Measurements from ENCODE around the gene TMEM129.

DNA sequence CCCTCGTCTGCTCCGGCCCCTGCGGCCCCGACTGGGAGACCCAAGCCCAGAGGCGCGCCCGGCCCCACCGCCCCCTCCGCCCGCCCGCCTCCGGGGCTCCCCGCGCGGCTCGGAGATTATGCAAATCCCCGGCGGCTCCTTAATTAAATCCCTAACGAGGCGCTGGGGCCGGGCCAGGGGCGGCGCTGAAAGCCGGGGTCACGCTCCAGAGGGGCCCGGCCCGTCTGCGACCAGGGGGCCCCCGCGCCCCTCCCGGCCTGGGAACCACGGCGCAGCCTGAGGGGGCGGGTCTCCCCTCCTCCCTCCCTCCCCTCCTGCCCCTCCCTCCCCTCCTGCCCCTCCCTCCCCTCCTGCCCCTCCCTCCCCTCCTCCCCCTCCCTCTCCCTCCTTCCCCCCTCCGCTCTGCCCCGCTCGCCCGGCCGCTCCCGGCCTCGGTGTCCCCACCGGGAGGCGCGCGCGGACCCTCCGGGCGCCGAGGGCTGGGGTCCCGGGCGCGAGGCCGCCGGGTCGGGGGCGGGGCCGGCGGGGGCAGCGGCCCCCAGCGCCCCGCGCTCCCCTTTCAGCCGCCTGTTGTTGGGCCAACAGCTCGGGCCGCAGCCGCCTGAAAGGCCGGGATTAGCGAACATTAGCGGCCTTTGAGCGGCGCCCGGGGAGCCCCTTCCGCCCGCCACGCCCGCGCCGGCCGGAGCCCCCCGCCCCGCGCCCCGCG is 46.1 kb upstream of the TMEM129 start:
- TF ChIP-seq ZNF671 (CRISPR knock-in tag; IDR thresholded peaks at IDR 0.05) (no peak), NR3C1 (CRISPR knock-in tag; conservative IDR thresholded peaks at IDR 0.05; ENCODE audit: low read depth) (no peak), GABPB1 (CRISPR knock-in tag; IDR thresholded peaks at IDR 0.05) (no peak), ETV6 (CRISPR knock-in tag; IDR thresholded peaks at IDR 0.05) (no peak)
- TF ChIP-seq, protein P1, sequence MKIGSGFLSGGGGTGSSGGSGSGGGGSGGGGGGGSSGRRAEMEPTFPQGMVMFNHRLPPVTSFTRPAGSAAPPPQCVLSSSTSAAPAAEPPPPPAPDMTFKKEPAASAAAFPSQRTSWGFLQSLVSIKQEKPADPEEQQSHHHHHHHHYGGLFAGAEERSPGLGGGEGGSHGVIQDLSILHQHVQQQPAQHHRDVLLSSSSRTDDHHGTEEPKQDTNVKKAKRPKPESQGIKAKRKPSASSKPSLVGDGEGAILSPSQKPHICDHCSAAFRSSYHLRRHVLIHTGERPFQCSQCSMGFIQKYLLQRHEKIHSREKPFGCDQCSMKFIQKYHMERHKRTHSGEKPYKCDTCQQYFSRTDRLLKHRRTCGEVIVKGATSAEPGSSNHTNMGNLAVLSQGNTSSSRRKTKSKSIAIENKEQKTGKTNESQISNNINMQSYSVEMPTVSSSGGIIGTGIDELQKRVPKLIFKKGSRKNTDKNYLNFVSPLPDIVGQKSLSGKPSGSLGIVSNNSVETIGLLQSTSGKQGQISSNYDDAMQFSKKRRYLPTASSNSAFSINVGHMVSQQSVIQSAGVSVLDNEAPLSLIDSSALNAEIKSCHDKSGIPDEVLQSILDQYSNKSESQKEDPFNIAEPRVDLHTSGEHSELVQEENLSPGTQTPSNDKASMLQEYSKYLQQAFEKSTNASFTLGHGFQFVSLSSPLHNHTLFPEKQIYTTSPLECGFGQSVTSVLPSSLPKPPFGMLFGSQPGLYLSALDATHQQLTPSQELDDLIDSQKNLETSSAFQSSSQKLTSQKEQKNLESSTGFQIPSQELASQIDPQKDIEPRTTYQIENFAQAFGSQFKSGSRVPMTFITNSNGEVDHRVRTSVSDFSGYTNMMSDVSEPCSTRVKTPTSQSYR (CRISPR knock-in tag; IDR thresholded peaks at IDR 0.05) = no peak
- TF ChIP-seq, protein P2, sequence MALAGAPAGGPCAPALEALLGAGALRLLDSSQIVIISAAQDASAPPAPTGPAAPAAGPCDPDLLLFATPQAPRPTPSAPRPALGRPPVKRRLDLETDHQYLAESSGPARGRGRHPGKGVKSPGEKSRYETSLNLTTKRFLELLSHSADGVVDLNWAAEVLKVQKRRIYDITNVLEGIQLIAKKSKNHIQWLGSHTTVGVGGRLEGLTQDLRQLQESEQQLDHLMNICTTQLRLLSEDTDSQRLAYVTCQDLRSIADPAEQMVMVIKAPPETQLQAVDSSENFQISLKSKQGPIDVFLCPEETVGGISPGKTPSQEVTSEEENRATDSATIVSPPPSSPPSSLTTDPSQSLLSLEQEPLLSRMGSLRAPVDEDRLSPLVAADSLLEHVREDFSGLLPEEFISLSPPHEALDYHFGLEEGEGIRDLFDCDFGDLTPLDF (CRISPR knock-in tag; IDR thresholded peaks at IDR 0.05) = no peak
- TF ChIP-seq, protein P3, sequence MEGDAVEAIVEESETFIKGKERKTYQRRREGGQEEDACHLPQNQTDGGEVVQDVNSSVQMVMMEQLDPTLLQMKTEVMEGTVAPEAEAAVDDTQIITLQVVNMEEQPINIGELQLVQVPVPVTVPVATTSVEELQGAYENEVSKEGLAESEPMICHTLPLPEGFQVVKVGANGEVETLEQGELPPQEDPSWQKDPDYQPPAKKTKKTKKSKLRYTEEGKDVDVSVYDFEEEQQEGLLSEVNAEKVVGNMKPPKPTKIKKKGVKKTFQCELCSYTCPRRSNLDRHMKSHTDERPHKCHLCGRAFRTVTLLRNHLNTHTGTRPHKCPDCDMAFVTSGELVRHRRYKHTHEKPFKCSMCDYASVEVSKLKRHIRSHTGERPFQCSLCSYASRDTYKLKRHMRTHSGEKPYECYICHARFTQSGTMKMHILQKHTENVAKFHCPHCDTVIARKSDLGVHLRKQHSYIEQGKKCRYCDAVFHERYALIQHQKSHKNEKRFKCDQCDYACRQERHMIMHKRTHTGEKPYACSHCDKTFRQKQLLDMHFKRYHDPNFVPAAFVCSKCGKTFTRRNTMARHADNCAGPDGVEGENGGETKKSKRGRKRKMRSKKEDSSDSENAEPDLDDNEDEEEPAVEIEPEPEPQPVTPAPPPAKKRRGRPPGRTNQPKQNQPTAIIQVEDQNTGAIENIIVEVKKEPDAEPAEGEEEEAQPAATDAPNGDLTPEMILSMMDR (IDR thresholded peaks at IDR 0.05) = no peak
